ENCODE data around the gene LPAR1.

LPAR1 gene

DNA sequence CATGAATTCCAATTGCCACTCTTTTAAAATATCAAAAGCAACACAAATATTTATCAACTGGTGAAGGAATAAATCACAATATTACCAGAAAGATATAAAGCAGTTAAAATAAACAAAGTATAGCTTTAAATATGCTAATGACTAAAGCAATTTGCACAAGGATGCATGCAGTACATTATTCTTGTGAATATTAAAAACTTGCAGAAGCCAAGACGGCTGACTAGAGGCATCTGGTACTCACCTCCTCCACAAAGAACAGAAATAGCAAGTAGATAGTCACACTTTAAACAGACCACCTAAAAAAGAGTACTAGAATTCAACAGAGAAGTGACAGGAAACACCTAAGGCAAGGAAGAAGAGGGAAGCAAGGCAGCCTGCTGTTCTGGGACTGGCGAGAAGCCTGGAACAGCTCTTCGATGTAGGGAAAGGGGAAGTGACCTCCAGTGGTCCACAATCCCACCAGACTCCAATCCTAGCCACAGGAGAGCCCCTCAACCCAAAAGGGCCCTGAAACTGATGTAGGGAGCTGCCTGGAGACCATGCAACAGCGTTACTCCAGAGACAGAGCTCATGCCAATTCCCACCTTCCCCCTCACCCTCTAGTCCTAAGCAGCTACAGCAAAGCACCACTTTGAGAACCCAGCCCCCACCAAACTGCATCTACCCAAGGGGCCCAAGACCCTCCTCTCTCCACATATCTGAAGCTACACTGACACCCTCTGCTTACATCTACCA, 86.3 kb downstream of the LPAR1 start:
- DNase-seq (ENCODE audit: low read depth): no peak

DNA sequence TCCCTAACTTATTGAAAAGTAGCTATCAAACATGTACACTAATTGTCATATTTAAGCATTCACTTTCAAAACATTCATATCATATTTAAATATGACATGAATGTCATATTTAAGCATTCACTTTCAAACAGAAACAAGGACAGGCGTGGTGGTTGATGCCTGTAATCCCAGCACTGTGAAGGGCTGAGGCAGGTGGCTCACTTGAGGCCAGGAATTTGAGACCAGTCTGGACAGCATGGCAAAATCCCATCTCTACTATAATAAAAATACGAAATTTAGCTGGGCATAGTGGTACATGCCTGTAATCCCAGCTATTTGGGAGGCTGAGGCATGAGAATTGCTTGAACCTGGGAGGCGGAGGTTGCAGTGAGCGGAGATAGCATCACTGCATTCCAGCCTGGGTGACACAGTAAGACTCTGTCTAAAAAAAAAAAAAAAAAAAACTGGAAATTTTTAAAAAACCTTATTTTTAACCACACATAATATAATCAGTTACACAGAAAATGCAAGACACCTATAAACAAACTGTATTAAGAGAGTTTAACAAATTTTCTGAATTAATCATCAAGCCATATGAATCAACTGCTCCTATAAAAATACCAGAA, 88.1 kb downstream of the LPAR1 start:
- no peak for DNase-seq (ENCODE audit: low read depth)

DNA sequence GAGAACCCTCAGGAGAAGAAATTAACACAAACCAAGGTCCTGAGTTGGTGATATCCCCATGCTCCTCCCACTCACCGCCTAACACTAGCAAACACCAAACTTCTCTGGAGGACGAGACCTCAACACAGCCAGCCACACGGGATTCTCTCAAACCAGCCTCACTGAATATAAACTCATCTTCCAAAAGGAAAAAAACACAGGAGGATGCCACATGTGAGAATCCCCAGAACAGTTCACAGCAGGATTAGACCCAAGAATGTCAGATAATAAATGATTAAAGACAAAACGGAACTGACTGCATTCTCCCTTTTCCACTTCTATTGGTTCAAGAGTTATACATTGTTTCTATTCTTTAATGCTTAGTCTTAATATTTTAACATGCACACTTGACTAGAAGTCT, 89.2 kb downstream of the LPAR1 start:
- no peak for DNase-seq (ENCODE audit: low read depth)

DNA sequence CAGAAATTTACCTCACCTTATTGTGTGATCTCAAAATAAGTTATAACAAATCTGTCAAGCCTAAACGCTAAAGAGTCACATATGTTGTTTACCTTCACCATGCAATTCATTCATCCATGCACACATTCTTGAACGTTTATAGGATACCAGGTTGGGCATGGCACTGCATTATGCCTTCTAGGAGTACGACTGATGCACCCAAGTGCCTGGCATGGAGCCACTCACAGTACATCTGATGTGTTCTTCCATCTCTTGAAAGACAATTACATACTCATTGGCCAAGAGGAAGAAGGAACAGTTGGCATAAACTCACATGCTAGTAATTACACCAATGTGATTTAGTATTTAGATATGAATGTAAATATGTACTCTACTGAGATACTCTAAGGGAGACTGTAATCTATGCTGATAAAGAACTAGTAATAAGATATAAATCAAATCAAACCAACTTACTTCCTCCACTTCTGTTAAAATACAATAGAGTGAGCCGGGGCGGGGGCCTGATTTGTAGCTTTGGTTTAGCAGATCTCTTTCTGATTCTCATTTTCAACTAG, 90.7 kb downstream of the LPAR1 start:
- no peak for DNase-seq (ENCODE audit: low read depth)

DNA sequence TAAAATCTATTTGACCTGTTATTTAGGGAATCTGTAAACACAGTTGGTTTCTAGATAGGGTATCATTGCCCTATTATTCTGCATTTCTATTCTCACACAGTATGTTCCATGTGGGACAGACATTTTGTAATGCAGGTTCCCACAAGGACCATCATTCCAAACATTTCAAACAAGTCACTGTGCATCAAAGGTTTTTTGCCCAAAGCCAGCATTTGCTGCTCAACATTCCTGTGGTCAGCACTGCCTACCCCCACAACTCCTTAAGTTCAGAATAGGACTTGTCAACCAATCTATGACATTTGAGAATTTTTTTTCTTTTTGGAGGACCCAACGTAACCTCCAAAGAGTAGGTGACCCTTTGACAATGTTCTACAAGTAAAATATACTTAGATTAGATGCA, 95.7 kb downstream of the LPAR1 start:
- peak; percentile 55 for DNase-seq (ENCODE audit: low read depth)

DNA sequence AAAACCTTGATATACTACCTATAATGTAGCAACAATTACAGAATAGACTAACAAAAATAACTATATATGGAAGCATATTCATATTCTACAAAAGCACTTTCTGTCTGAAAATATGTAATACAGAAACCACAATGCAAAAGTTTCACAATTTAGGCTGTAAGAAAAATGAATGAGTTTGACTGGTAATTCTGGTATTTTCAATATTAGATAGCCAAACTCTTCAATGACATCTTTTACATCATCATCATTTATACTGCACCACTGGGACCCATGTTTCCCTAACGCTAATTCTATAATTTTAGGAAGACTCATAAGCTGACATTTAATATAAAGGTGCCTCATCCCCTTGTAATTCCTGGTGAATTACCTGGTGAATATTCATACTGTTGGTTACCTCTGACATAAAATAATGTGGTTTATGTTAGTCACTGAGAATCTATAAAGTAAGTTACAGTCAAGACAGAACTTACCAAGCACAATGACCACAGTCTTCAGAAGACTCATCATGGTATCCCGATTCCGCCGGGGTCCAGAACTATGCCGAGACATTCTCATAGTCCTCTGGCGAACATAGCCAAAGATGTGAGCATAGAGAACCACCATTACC, 97.2 kb downstream of the LPAR1 start:
- DNase-seq (ENCODE audit: low read depth): no peak

DNA sequence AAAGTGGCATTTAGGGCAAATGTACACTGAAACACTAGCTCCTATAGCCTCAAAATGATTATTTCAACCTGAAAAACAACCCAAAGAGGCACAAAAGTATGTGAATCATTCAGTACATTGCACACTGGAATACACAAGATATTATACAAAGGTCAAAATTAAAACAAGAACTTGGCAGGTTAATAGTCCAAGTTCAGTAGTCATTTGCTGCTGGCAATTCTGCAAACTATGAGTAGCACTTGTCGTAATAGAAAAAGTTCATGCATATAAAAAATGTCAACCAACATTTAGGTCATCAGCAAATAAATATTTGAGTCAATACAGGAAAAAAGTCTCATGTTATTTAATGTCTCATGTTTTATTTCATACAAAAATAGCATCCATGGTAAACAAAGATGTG, 98.7 kb downstream of the LPAR1 start:
- DNase-seq (ENCODE audit: low read depth): no peak

DNA sequence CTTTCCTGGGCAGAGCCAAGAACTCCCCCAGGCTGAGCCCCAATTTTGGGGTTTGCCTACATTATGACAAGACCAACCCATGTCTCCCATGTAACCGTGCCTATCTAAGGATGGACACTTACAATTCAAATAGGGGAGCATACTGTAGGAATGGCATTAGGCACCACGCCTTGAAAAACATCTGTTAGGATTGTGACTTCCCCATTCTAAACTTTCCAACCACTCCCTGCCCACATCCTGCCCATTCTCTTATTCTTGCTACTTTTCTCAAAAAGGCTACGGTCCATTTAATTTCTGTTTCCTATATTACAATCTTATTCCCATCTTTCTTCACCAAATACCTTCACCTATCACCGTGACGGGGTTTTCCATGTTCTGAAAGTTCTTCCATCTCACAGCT, 99.2 kb downstream of the LPAR1 start:
- no peak for DNase-seq (ENCODE audit: low read depth)

DNA sequence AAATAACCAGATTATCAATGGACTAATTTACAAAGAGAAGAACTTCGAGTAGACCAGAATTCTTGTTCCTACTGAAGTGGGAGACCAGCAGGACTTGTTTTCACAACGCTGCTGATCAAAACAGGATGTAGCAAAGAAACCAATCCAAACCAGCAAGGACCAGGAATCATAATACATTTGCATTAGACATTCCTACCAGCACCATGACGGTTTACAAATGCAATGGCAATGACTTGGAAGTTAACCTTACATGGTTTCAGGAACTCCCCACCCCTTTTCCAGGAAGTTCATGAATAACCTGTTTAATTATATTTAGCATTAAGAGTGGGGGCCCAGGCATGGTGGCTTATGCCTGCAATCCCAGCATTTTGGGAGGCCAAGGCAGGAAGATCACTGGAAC, 100.0 kb downstream of the LPAR1 start:
- no peak for DNase-seq (ENCODE audit: low read depth)

DNA sequence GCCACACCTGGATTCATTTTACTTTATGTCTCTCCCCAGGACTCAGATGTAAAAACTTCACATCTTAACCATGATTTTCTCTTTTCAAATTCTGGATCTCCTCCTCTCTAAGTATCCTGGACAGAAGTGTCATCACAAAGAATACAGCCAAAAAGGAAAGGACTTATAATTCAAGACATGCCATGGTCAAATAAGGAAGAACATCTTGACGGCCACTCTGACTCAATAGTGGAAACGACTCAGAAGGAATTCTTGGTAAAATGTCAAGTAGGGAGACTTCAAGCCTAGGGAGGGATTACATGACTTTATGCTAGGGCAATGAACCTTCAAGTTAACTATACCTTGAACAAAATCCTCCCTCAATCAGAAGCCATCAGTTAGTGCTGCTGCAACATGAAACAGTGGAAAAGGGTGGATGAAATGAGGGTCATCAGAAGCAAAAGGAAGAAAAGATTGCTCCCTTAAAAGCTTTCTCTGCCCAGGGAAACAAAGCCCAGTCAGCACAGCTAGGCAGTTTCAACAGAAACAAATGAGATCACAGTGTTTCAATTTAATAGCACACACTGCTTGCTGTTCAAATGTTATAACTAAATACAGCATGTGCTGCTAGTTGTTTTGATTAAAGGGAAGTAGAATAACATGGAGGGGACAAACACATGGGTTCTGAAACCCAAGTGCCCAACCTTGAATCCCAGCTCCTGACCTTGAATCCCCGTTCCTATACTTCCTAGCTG, 101.4 kb downstream of the LPAR1 start:
- no peak for DNase-seq (ENCODE audit: low read depth)

DNA sequence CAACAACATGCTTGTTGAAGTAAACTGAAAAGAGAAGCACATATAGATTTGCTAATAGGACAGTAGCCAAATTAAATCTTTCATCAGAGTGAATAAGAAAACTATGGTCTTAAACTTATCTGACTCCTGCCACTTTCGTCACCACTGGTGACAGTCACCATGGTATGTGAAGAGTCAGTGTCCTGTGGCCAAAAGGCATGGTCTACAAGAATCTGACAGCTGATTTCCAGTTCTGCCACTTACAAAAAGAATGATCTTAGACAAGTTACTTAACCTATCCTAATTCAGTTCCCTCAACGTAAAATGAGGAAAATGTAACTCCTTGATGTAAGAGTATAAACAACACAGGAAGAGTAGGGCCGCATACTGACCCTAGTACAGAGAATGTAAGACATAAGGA, 102.0 kb downstream of the LPAR1 start:
- DNase-seq (ENCODE audit: low read depth): no peak

DNA sequence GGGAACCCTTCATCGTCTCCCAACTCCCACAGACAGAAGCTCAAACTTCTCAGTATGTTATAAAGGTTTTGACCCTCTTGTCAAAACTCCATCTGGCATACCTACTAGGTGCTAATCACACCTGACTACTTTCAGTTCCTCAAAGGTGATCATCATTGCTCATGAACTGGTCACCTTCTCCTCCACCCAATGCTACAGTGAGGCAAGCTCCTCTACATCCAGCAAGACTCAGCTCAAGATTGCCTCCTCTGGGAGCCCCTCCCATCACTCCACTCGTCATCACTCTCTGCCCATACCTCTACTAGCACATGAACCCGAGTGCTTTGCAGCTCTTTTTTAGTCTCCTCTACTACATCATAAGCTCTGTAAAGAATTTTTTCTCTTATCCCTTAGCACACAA, 102.4 kb downstream of the LPAR1 start:
- no peak for DNase-seq (ENCODE audit: low read depth)

DNA sequence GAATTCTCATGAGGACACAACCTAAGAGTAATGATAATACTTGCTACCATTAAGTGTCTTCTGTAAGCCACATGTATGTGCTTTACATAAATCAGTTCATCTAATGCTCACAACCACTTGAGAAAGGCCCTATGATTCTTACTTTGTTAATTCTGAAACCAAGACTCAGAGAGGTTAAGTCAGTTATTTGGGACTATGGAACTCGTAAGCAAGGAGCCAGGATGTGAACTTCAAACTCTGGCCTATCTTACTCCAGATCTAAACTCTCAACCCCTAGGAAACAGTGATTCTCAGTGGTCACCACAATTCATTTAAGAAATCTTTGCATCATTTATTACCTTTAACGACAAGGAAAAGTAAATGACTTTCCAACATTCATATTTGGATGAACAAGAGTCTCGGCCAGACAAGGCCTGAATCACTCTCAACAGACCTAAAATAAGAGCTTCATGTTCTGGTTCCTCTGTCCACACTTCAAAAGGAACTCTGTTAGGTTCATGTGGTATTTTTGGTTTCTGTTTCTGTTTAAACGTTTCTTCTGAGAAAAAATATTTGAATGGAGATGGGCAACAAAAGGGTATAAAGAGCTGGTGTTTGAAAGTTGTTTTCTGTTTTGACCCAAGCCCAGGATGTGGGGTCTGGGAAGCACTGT, 104.8 kb downstream of the LPAR1 start:
- no peak for DNase-seq (ENCODE audit: low read depth)

DNA sequence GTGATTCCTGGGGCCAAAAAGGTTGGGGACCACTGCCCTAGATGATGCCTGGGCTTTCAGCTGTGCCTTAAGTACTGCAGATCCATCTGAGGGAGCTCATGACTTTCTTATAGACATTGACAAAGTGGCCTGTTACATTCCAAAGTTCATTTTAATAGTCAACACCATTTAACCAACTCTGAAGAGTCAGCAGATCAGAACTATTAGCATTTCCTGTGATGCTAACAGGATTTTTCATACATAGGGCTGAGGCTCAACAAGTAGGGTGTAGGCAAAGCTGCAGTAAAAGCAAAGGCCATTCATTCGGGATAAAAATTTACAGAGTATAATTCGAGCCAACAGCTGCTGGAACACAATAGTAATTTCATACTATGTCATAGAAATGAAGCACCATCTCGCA, 105.4 kb downstream of the LPAR1 start:
- DNase-seq (ENCODE audit: low read depth): no peak

DNA sequence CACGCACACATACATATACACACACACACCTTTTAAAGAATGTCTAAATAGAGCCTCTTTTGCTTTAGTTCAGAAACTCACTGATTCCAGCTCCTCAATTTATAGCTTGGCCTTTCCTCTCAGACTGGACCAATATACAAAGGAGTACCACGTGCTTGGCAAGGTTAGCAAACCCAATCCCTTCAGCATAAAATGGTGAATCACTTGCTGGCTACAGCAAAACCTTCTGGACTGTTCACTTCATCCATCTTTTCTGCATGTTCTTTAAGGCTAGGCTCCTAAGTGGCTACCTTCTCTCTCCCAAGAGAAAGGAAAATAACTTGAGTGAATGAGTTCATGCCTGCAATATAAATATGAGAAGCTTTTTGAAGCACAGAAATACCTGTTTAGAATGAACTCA, 109.7 kb downstream of the LPAR1 start:
- DNase-seq (ENCODE audit: low read depth): no peak

DNA sequence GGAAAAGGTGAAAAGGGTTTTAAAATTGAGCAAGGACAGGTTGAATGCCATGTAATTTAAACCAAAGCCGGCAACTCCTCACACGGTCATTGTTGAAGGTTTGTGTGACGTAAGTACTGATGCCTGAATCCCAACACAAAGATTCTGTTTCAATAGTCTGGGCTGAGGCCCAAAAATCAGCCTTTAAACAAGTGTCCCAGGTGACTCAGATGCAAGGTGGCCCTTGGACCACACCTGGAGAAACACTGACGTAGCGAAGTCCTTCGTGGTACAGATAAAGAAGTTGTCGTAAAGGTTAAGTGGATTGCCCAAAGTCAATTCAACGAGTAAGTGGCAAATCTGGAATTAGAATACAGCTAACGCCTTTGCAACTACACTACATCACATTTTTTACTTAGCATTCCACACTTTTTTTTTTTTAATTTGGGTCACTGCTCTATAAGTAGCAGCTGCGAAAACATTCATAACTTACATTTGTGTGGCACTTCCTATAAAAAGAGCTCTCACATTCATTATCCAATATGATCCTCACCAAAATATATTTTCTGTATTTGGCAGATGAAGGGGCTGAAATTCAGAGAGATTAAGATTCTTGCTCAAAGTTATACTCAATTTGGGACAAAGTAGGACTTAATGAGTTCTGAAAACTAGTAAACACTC, 111.3 kb downstream of the LPAR1 start:
- no peak for DNase-seq (ENCODE audit: low read depth)

DNA sequence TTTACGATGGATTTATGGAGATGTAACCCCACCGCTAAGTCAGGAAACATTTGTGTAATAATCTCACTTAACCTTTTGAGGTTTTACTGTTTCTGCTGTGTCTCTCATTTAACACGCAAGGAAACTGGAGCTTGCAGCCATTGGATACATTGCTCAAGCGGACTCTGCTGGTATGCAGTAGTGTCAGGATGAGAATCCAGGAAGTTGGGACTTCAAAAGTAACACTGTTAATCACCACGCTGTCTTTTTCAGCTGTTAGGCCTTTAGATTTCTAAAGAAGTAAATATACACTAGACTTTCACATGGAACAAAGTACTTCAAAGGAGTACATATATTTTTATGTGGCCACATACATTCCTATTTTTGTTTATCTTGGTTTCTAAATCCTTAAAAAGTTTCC, 114.7 kb downstream of the LPAR1 start:
- DNase-seq (ENCODE audit: low read depth): no peak

DNA sequence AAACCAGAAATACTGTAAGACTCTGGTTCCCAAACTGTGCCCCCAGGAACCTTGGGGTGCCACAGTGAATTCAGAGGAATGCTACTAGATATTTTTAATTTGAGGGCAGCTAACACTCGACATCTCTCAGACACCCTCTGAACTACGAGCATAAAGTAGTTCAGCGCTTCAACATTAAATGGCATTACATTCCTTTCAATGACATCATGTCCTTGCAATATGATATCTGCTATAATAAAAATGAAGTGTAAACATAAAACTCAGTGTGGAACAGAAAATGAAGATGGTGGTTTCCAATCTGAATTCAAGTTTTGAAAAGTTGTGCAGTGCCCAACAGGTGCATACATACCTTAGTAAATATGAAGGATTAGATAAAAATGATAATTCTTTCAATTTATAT, 116.1 kb downstream of the LPAR1 start:
- DNase-seq (ENCODE audit: low read depth): no peak

DNA sequence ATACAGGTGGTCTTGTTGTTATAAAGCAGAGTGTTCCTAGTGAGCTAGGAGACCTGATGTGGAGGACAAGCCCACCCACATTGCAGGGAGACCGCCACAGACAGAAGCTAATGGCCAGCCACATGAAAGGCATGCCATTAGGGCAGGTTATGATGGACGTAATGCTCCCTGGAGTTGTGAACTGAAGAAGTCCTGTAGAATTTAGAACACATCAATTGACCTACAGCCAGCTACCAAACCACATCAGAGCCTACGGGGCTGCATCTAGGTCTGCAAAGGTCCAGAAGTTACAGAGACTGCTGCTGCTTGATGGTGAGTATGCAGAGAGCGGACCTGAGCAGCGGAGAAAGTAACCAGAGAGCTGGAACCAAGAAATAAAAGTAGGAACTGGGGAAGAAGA, 116.6 kb downstream of the LPAR1 start:
- no peak for DNase-seq (ENCODE audit: low read depth)

DNA sequence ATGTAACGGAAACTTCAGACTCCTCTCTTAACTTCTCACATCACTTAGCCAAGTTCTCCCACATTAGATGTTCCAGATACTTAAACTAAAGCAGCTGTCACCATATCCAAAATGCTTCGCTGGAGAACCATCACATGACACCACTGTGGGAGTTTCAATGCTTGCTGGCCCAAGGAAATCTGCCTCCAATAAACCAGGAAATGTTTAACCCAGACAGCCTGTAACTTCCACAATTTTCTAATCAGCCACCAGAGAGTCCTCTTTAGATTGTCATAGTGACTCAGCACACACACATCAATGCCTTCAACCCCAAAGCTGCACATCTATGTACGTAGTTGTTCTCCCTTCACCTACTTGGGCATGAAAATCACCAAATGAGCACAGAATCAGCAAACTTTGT, 118.7 kb downstream of the LPAR1 start:
- no peak for DNase-seq (ENCODE audit: low read depth)

DNA sequence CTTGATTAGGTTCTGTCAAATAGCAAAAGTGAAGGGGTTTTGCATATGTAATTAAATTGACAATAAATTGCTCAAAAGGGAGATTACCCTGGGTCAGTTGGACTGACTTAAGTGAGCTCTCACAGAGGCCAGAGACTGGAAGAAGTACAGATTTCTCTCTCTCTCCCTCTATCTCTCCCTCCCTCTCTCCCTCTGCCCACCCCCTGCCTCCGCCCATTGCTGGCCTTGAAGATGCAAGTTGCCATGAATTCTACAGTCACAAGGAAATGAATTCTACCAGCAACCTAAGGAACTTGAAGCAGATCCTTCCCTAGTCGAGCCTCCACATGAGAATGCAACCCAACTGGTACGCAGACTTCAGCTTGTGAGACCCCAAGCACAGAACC, 119.2 kb downstream of the LPAR1 start:
- no peak for DNase-seq (ENCODE audit: low read depth)

All from non-pigmented ciliary epithelial cell (primary cell).